HG02884 (cell line): ENCODE data around the gene GPC3.
"Not testable (repeated sequence)": the region's sequence is repeated elsewhere in the genome, so short reads cannot be mapped to it uniquely, and the experiment has no call there.

Experiments
- ATAC-seq: cut with Tn5 transposase; IDR thresholded peaks from one replicate; pipeline ENCODE4 v1.9.1; 2021; ENCODE audit warnings: mild to moderate bottlenecking, moderate library complexity; ENCODE audit not compliant: unreplicated experiment

Gene GPC3

DNA sequence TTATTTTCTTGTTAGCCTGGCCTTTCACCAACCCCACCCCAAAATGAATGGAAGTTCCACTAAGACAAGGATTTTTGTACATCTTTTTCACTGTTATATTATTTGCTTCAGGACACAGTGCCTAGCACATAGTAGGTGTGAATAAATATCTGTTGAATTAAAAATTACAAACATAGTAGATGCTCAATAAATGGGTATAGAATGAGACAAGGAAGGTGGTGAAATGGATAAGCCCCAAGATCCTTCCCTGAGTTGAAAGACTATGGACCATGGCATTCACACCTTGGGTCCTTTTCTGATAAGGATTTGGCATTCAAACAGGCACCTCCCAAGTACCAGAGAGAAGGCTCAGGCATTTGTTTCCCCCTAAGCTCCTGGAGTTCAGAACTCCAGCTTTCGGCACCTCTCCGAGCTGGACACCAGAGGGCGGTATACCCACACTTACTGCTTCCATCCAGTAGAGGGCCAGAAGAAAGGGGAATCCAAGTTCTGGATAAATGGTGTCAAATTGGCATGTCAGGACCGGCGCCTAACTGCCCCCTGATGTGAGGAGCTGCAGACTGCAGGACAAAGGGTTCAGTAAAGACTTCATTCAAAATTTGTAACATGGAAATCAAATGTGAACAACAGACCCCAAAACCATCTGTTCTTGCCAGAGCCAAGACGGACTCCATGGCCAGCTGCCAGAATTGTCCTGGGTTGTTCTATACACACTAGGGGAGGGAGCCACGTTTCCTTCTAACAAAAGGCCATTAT, 193.0 kb downstream of the GPC3 start:
- ATAC-seq = no peak

DNA sequence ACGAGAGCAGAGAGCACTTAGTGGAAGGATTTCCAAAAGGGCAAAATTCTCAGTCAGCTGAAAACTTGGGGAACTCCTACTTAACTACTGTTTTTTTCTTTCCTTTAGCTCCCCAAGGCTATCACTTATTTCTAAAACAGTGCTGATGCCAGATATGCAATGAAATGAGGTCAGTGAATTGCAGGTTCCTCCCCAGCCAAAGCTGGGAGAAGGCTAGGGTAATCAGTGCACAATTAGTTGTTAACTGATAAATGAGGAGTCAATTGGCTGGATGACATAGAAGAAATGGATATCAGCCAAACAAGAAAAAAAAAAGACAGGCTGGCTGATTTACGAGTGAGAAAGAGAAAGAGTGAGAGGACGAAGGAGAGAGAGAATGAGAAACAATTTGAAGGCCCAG, 195.6 kb downstream of the GPC3 start:
- no peak for ATAC-seq

DNA sequence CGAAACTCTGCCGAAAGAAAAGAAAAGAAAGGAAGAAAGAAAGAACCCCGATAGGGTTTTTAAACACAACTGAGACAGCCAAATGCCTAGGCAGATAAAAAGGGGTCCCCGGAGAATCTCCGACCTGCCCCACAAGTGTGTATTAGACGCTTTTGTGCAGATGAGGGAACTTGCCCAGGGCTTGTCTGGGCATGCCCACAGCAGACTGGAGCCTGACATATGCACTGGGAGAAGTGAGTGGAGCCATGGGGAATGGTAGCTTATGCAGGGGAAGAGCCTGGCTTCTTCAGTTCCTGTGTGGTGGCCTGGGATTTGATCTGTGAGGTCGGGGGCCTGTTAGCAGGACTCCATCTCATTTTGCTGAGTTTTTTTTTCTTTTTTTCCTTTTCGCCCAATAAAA, 199.0 kb downstream of the GPC3 start:
- no peak for ATAC-seq

DNA sequence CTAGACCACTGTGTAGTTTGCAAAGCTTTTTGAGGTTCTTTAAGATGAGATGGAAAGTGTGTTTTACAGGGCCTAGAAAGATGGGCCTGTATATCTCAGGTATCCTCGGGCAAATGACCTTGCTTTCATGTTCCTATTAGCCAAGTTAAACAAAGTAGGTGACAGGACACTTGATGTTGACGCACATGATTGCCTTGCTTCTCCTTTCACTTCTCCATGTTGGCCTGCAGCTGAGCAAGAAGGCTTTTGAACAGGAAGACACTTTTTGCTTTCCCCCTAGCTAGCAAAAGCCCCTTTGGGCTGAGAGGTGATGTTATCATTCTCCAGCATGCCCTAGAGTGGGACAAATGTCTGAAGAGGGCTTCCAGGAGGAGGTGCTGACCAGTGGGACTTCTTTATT, 202.1 kb downstream of the GPC3 start:
- peak; percentile 83 for ATAC-seq

DNA sequence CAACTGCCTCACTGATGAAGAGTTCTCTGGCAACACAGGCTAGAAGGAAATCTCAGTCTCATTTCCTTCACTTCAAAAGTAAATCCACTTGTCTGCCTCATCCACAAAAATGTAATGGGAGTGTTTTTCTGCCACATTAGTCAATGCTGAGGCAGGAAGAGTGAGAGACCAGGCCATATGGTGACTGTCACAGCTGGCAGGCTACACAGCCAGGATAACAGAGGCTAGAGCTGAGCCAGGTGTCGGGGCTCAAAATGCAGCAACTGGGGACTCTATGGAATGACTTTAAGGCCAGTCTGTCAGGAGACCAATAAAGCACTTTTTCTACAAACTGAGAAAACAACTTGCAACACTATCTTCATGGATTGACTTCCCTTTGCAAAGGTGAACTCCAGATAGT, 204.2 kb downstream of the GPC3 start:
- ATAC-seq = no peak

DNA sequence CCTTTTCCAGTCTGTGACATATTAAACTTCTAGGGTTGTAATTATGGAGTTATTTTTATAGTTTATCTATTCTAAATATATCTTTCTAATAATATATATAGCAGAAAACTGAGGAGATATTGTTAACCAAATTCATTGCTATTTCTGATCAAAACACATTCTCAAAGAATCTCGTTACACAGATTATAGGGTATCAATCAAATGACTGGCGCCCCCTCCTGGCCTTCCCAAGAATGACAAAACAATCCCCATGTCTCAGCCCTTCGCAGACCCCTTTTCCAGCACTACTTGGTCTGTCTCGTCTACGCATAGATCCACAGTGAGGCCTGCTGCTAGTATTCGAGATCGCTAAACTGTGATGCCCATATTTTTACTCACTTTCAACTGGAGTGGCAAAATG, 209.3 kb downstream of the GPC3 start:
- no peak for ATAC-seq

DNA sequence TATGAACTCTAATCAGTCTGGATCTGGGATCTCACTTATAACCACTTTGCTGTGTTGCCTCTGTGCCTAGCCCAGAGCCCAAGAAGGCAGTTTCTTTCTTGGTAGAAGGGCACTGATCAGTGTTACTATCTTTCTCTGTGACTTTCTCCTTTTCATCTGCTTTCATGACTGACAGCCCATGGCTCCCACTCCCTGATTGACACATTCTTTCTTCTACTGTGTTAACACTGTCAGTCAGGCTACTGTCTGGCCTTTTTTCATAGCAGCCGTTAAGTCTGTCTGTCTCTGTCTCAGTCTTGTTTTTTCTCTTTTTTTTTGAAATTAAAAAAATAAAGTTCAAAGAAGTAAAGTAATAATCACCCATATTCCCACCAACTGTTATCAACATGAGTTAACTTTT, 210.6 kb downstream of the GPC3 start:
- ATAC-seq = no peak

DNA sequence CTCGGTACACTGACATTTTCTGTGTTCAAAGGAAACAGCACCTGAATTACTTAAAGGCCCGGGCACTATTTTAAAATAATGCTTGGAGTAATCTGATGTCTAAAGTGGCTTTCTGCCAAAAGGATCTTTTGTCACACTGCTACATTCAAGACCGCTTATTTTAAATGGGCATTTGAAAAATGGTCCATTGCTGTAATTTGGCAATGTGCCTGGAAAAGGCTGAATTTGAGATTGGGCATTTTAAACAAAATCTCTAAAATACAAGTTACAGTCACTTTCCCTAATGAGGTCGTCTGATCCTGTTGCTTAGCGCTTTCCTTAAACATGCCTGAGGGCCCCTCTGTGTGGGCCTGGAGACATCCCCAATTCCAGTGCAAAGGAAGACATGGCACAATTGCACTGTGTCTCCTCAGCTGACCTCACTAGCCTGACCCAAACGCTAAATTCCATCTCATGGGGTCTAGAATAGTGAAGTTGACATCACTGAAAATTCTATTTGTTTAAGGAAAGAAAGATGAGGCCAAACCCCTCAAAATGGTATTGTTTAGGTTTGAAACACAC, 214.2 kb downstream of the GPC3 start:
- no peak for ATAC-seq

DNA sequence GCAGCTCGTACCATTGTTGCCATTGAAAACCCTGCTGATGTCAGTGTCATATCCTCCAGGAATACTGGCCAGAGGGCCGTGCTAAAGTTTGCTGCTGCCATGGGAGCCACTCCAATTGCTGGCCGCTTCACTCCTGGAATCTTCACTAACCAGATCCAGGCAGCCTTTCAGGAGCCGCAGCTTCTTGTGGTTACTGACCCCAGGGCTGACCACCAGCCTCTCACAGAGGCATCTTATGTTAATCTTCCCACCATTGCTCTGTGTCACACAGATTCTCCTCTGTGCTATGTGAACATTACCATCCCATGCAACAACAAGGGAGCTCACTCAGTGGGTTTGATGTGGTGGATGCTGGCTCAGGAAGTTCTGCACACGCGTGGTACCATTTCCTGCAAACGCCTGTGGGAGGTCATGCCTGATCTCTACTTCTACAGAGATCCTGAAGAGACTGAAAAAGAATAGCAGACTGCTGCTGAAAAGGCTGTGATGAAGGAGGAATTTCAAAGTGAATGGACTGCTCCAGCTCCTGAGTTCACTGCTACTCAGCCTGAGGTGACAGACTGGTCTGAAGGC, 222.3 kb downstream of the GPC3 start:
- ATAC-seq = not testable (repeated sequence)

DNA sequence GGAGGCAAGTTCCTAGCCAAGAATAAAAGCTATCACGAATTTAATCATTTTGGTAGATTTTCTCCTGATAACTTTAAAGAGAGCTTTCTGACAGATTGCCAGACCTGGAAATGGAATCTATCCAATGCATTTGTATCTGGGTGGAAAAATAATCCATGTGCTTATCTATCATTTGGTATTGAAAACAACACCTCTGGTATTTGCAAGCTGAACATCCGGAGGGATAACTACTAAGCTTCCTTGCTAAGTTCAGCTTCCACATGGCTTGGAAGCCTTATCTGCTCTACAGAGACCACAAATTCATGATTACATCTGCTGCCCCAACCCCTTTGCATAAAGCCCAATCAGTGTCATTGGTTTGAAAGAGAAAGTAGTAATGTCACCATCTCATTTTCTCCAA, 230.7 kb downstream of the GPC3 start:
- no peak for ATAC-seq

DNA sequence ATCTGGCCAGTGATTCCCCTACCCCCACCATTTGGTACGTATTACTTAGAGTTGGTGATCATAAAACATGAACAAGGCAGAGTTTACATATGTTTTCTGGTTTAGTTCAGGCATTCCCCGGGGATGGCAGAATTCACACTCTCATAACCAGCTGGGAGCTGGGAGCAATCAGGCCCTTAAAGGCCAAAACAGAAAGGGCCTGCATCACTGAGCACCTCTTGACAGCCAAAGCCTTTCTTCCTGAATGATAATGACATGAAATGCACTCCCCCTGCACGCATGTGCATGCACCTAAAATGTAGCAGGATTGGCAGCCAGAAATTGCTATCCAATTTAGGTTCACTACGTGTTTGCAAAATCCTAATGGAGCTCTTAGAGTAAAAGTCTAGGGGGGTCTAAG, 235.4 kb downstream of the GPC3 start:
- ATAC-seq = no peak

DNA sequence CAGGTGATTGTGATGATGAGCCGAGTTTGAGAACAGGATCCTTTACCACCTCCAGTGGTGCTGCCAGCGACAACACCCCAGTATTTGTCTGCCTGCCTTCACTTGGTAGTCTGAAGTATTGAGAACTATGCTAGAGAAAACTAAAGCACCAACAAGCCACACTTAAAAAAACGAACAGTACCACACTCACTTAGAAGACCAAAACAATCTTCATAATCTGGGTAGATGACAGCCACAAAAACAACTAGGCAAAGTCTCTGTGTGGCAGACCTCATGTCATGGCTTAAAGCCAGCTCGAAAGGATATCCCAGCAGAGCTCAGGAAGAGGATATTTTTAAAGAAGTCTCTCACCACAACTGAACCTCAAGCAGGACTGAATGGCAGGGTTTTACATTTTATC, 236.0 kb downstream of the GPC3 start:
- no peak for ATAC-seq

DNA sequence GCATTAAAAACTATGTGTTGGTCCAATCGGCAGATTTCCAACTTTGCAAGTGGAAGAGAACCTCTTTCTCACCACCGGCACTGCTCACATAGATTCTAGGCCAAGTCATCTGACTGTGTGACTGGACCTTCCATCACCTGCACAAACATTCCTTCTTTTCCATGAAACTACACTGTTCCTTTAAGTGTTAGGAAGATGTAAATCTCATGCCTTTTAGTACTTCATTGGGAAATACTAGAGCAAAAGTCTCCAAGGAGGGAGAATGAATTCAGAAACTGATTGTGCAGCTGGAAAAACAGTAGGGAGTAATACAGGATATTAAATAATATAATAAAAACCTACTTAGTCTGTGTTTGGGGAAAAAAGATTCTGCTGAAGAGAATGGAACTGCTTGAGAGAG, 238.2 kb downstream of the GPC3 start:
- no peak for ATAC-seq

DNA sequence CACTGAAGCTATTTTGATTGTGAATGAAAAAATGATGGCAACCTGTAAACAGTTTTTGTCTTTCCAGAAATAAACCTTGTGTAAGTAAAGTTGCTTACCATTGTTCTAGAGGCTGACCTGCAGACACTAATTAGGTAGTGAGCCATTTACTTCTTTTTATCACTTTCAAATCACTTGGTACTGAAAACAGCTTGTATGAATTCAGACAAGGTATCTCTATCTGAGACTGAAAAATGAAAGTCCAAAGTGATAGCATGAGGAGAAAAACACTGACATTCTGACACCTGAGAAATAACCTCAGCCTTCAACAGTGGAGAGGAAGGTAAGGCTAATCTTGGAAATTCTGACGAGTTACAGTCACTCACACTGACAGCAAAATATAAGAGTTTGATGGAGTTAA, 238.8 kb downstream of the GPC3 start:
- no peak for ATAC-seq

DNA sequence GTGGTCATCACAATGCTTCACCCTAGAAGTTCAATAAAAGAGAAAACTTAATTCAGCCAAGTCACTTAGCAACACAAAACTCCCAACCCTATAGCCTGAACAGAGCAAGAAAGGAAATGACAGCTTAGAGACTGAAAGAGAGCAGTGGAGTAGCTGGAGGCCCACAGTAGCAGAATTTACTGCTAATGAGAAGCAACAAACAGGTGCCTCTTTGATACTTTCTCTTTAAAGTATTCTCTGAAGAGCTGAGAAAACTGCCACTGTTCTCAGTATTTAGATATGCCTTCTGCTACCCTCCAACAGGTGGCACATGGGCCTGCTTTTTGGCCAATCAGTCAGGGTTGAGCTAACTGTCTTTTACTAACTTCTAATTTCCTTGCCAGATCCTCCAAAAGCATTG, 240.0 kb downstream of the GPC3 start:
- peak; percentile 63 for ATAC-seq

DNA sequence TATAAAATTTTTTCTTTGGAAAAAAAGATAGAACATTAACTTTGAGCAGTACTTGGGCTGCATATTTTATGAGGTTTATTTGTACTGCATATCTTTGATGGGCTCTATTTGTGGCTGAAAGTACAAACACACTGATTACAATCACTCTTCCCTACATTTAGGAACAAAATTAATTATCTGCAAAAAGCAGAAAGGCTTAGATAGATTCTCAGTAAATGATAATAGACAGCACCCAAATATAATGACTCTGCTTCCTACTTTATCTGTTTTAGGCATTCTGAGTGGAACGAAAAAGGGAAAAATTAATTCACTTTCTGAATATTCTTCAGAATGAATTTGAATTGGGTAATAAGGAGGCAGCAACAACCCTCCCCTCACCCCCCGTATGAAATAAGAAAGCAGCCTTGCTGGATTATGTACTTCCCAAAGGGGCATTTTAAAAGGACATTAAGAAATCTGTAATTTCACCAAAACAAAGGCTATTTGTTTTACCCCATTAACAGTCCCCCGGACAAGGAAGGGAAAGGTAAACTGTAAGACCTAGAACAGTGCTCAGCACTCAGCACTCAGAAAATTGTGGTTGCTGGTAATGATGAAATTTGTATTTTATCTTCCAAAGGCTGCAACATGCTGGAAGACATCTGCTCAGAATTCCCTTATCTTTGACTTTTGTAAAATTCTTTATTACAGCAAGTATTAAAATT, 242.6 kb downstream of the GPC3 start:
- no peak for ATAC-seq

DNA sequence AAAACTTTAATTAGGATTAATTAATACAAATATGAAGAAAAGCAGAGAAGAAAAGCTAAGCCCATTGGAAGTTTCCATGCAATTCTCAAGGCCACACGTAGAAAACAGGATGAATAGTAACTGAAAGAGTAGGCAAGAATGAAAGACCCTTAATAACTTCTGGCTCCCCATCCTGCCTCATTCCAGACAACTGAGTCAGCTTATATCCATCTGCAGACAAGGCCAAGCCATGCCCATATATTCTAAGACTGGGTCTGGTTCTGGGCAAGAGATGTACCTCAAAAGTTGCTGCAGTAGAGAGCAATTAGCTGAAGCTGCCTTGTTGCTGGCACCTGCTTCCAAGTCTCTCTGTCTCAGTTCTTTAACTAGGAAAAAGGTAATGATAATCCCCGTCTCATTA, 244.1 kb downstream of the GPC3 start:
- no peak for ATAC-seq

DNA sequence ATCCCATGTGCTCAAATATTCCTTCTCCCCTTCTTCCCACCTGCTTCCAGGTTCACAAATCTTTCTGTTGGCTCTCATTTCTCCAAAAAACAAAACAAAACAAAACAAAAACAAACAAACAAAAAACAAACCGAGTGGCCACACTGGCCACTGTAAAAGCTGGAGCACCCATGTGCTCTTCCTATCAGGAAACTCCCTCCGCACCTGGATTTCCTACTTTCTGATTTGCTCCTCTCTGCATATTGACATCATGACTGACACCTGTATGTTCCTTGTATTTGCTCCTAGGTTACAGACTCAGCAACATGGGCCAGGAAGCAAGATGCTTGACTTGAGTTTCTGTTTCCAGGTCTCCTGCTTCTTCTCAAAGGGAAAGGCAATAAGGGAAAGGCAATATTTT, 258.8 kb downstream of the GPC3 start:
- no peak for ATAC-seq

DNA sequence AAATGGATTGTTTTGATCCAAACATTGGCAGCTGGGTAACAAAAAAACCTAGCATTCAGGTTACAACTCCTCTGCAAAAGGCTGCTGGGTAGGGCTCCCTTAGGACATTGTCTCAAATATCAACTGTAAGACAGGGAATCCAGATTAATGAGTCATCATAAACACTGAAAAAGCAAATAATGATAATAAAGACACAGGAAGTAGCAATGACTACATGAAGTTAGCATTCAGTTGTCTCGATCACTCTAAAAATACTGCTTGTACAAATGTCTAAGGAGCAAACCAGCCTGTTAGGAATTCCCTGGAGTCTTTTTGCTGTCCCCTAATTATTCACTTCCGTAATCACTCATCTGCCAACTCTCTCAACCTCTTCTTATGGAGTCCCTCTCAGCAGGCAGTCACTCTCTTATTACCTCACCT, 259.2 kb downstream of the GPC3 start:
- ATAC-seq = no peak

DNA sequence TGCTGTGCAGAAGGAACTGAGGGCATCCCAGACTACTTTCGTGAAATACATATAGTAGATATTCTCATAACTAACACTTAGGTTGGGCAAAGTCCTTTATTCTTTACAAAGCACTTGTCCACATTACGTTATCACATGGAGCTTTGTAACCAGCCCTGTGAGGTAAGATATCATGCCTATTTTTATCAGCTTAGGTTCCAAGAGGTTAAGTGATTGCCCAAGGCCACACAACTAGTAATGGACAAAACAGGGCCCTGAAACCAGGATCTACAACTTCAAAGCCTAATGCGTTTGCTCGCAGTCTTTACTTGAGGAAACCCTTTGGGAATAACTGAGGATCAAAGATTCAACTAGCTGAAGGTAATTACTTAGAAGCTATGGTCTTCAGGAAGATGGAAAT, 261.5 kb downstream of the GPC3 start:
- no peak for ATAC-seq

DNA sequence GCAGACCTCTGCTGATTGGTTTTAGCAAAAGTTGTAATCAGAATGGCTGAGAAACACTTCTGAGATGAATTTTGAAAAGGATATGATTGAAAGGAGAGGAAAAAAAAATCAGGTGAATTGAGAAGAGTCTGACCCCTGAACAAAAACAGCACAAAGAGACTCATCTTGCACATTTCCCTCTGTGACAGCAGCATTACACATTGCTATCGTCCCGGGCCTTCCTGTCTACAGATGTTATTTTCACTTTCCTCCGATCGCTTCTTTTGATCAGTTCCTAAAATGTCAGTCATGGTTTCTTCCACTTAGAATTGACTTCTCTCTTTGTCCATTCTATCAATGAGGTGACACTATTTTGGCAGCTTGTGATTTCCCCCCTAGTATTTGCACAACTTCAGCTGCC, 262.6 kb downstream of the GPC3 start:
- ATAC-seq = no peak

DNA sequence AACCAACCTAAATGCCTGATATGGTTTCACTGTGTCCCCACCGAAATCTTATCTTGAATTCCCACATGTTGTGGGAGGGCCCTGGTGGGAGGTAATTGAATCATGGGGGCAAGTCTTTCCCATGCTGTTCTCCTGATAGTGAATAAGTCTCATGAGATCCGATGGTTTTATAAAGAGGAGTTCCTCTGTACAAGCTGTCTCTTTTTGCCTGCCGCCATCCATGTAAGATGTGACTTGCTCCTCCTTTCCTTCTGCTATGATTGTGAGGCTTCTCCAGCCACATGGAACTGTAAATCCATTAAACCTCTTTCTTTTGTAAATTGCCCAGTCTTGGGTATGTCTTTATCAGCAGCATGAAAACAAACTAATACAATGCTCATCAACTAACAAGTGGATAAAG, 265.1 kb downstream of the GPC3 start:
- ATAC-seq = not testable (repeated sequence)
